WTC11 (cell line): ENCODE results near the gene EVI2A.

ENCODE experiments used
- CTCF ChIP-seq: fragments of 200-600 bp; IDR thresholded peaks from 2 replicates; pipeline ENCODE4 v1.8.0; 2022; ENCODE audit warnings: antibody characterized with exemption
- E2F1 ChIP-seq: sonication (generic); formaldehyde crosslinking; IDR thresholded peaks from 2 replicates; pipeline ENCODE4 v1.8.0; 2022; ENCODE audit warnings: mild to moderate bottlenecking, missing genetic modification reagents
- E2F4 ChIP-seq: sonication (generic); formaldehyde crosslinking; IDR thresholded peaks from 2 replicates; pipeline ENCODE4 v1.8.1; 2022; ENCODE audit warnings: low read depth, mild to moderate bottlenecking, moderate library complexity, missing genetic modification reagents, borderline replicate concordance
- FOXP1 ChIP-seq: sonication (generic); formaldehyde crosslinking; IDR thresholded peaks from 2 replicates; pipeline ENCODE4 v1.8.0; 2022; ENCODE audit warnings: missing genetic modification reagents, mild to moderate bottlenecking, moderate library complexity, borderline replicate concordance
- IRF1 ChIP-seq: sonication (generic); formaldehyde crosslinking; IDR thresholded peaks from 2 replicates; pipeline ENCODE4 v1.8.0; 2023; ENCODE audit warnings: missing genetic modification reagents
- IRF2 ChIP-seq: sonication (generic); formaldehyde crosslinking; IDR thresholded peaks from 2 replicates; pipeline ENCODE4 v1.8.0; 2022; ENCODE audit warnings: low read depth, missing genetic modification reagents, borderline replicate concordance
- MAX ChIP-seq: sonication (generic); formaldehyde crosslinking; IDR thresholded peaks from 2 replicates; pipeline ENCODE4 v1.8.0; 2022; ENCODE audit warnings: mild to moderate bottlenecking, missing genetic modification reagents
- SP1 ChIP-seq: sonication (generic); formaldehyde crosslinking; conservative IDR thresholded peaks from 2 replicates; pipeline ENCODE4 v1.8.1; 2022; ENCODE audit warnings: missing genetic modification reagents
- STAT6 ChIP-seq: sonication (generic); formaldehyde crosslinking; conservative IDR thresholded peaks from 2 replicates; pipeline ENCODE4 v1.8.1; 2023; ENCODE audit warnings: mild to moderate bottlenecking, low read depth, missing genetic modification reagents, moderate library complexity
- TEAD4 ChIP-seq: sonication (generic); formaldehyde crosslinking; IDR thresholded peaks from 2 replicates; pipeline ENCODE4 v1.8.0; 2022; ENCODE audit warnings: mild to moderate bottlenecking, missing genetic modification reagents
- ZBTB43 ChIP-seq: sonication (generic); formaldehyde crosslinking; IDR thresholded peaks from 2 replicates; pipeline ENCODE4 v1.8.1; 2023; ENCODE audit warnings: mild to moderate bottlenecking, missing genetic modification reagents

- TF ChIP-seq E2F1 (CRISPR knock-in tag): no peak
- no peak for TF ChIP-seq IRF1 (CRISPR knock-in tag)
- no peak for TF ChIP-seq E2F4 (CRISPR knock-in tag)
- no peak for TF ChIP-seq IRF2 (CRISPR knock-in tag)
- no peak for TF ChIP-seq SP1
- no peak for TF ChIP-seq TEAD4
- no peak for TF ChIP-seq STAT6 (CRISPR knock-in tag)
- TF ChIP-seq ZBTB43 (CRISPR knock-in tag): no peak
- no peak for TF ChIP-seq CTCF
- no peak for TF ChIP-seq MAX
- no peak for TF ChIP-seq FOXP1 (CRISPR knock-in tag)
Observed at GRCh38 chr17:31323551-31323950, 2.1 kb upstream of the EVI2A start.
